HL-60 (cell line): Measurements from ENCODE around the gene ZC3H7A.

Source experiments
- DNase-seq, 2 experiments: peaks; one replicate each; pipeline ENCODE4 v3.0.0-alpha.2; 2010 to 2020; ENCODE audit warnings: low read depth in 1 of 2, low spot score in 1 of 2
- H3K27ac ChIP-seq: fragments of 250-450 bp; sonication (Bioruptor Pico); replicated peaks from 2 replicates; pipeline ENCODE4 v1.5.1; 2020; ENCODE audit warnings: mild to moderate bottlenecking, moderate library complexity
- H3K27me3 ChIP-seq: fragments of 250-450 bp; sonication (Bioruptor Pico); 2 replicates; pipeline ENCODE4 v1.5.1; 2021; ENCODE audit warnings: mild to moderate bottlenecking, moderate library complexity; ENCODE audit not compliant: insufficient read depth, poor library complexity, severe bottlenecking
- H3K4me3 ChIP-seq: replicated peaks from 2 replicates; pipeline ENCODE4 v1.5.1; 2011; ENCODE audit warnings: mild to moderate bottlenecking, control low read depth, low read length; ENCODE audit not compliant: insufficient read depth
- GABPA ChIP-seq: IDR thresholded peaks from 2 replicates; pipeline ENCODE4 v1.6.1; 2012; ENCODE audit warnings: low read depth
- POLR2AphosphoS5 ChIP-seq: IDR thresholded peaks from 2 replicates; pipeline ENCODE4 v1.6.1; 2012; ENCODE audit warnings: low read depth
- SPI1 ChIP-seq: IDR thresholded peaks from 2 replicates; pipeline ENCODE4 v1.6.1; 2012; ENCODE audit warnings: low read depth, mild to moderate bottlenecking, borderline replicate concordance
- TF ChIP-seq, protein P1 (sequence below): IDR thresholded peaks from 2 replicates; pipeline ENCODE4 v1.6.1; 2012; ENCODE audit warnings: low read depth; ENCODE audit not compliant: insufficient replicate concordance
- TF ChIP-seq, protein P2 (sequence below): IDR thresholded peaks from one replicate; pipeline ENCODE4 v1.5.1; 2011; ENCODE audit warnings: low read length, control low read depth, inconsistent platforms; ENCODE audit not compliant: insufficient read depth

The ZC3H7A gene

DNA sequence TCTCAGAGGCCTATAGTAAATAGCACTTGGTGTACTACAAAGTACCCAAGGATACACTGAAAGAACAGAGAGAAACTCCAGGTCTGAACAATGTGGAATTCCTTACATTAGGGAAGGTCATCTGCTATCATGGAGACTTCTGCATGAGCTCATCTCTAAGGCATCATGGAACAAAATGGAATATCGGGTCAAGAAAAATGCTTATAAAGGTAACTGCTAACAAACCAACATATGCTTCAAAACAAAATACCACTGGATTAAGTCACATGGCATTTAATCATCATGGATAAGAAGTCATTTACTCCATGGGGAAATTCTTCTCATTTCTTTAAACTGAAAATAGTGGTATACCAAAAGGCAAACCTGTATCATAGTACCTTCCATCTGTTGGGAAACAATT lies 88.6 kb downstream of the ZC3H7A start:
- Histone ChIP-seq H3K27me3 (no peaks in the 10 kb centered on the region), H3K4me3 (no peak overlapping the region), H3K27ac (no peak overlapping the region)
- no peak for DNase-seq
- no peak for TF ChIP-seq POLR2AphosphoS5
- TF ChIP-seq, protein P1, sequence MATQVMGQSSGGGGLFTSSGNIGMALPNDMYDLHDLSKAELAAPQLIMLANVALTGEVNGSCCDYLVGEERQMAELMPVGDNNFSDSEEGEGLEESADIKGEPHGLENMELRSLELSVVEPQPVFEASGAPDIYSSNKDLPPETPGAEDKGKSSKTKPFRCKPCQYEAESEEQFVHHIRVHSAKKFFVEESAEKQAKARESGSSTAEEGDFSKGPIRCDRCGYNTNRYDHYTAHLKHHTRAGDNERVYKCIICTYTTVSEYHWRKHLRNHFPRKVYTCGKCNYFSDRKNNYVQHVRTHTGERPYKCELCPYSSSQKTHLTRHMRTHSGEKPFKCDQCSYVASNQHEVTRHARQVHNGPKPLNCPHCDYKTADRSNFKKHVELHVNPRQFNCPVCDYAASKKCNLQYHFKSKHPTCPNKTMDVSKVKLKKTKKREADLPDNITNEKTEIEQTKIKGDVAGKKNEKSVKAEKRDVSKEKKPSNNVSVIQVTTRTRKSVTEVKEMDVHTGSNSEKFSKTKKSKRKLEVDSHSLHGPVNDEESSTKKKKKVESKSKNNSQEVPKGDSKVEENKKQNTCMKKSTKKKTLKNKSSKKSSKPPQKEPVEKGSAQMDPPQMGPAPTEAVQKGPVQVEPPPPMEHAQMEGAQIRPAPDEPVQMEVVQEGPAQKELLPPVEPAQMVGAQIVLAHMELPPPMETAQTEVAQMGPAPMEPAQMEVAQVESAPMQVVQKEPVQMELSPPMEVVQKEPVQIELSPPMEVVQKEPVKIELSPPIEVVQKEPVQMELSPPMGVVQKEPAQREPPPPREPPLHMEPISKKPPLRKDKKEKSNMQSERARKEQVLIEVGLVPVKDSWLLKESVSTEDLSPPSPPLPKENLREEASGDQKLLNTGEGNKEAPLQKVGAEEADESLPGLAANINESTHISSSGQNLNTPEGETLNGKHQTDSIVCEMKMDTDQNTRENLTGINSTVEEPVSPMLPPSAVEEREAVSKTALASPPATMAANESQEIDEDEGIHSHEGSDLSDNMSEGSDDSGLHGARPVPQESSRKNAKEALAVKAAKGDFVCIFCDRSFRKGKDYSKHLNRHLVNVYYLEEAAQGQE, result no peak
- no peak for TF ChIP-seq SPI1
- TF ChIP-seq, protein P2, sequence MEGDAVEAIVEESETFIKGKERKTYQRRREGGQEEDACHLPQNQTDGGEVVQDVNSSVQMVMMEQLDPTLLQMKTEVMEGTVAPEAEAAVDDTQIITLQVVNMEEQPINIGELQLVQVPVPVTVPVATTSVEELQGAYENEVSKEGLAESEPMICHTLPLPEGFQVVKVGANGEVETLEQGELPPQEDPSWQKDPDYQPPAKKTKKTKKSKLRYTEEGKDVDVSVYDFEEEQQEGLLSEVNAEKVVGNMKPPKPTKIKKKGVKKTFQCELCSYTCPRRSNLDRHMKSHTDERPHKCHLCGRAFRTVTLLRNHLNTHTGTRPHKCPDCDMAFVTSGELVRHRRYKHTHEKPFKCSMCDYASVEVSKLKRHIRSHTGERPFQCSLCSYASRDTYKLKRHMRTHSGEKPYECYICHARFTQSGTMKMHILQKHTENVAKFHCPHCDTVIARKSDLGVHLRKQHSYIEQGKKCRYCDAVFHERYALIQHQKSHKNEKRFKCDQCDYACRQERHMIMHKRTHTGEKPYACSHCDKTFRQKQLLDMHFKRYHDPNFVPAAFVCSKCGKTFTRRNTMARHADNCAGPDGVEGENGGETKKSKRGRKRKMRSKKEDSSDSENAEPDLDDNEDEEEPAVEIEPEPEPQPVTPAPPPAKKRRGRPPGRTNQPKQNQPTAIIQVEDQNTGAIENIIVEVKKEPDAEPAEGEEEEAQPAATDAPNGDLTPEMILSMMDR, result no peak
- TF ChIP-seq GABPA, result no peak

DNA sequence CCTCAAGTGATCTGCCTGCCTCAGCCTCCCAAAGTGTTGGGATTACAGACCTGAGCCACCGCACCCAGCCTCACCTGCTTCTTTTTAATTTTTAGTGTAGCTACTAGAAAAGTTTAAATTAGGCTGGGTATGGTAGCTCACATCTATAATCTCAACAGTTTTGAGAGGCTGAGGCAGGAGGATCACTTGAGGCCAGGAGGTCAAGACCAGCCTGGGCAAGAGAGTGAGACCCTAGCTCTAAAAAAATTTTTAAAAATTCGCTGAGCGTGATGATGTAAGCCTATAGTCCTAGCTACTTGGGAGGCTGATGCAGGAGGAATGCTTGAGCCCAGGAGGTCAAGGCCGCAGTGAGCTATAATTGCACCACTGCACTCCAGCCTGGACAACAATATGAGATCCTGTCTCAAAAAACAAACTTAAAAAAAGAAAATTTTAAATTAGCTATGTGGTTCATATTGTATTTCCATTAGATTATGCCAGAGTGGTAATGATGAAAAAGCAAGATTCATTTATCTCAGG lies 89.3 kb downstream of the ZC3H7A start:
- TF ChIP-seq SPI1, result no peak
- TF ChIP-seq, protein P1, result no peak
- no peak for TF ChIP-seq POLR2AphosphoS5
- TF ChIP-seq, protein P2, result no peak
- TF ChIP-seq GABPA, result no peak
- H3K27me3 ChIP-seq, result no peaks in the 10 kb centered on the region
- no peak overlapping the region for H3K27ac ChIP-seq

DNA sequence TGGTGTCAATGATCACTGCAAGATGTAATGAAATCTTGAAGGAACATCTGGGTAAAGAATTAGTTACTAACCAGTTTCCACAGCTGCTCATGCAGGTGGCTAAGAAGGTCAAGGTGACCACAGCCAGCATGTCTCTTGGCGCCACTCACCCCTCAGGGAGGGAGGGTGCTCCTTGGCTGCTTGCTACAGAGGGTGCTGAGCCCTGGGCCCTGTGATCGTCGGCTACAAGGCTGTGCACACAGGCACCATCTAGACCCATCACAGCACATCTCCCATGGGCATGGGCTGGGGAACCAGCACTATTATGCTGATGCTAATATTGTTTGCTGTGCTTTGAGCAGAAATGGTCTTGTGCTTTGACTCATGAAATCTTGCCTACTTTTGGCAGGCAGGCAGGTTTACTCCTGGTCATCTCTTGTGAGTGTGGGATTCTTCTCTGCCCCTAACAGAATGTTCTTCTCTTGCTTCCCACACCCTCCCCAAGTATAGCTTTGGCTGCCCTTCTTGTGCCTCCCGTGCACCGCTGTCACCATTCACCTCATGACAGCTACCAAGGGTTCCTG lies 90.8 kb downstream of the ZC3H7A start:
- no peak for DNase-seq
- TF ChIP-seq, protein P2, result no peak
- no peak for TF ChIP-seq GABPA
- no peak for TF ChIP-seq POLR2AphosphoS5
- no peak for TF ChIP-seq SPI1
- TF ChIP-seq, protein P1, result no peak
- H3K27ac ChIP-seq, result no peak overlapping the region
- no peak overlapping the region for H3K4me3 ChIP-seq
- H3K27me3 ChIP-seq, result no peaks in the 10 kb centered on the region

More for the DNA sequence above, 89.3 kb downstream of the ZC3H7A start:
- no peak for DNase-seq
- H3K4me3 ChIP-seq, result no peak overlapping the region
